T-helper 17 cell (primary cell): ENCODE measurements around the gene KMT2E. TPM values are rescaled to one million over a fixed set of nuclear protein-coding genes. Genes with fewer than 3 reads are reported as not detected.

Experiments used
- ATAC-seq: fragments of 150-1000 bp; cut with Tn5 transposase; 2 replicates; pipeline ENCODE4 v1.10.0; 2021; ENCODE audit warnings: mild to moderate bottlenecking, moderate library complexity
- DNase-seq, 3 donors: peaks; one replicate each; pipeline versions ENCODE4 v3.0.0 to v3.0.0-alpha.2; 2020 to 2021
- H3K9me3 ChIP-seq: one replicate; pipeline ENCODE4 v1.7.0; 2013; ENCODE audit warnings: low read length, mild to moderate bottlenecking; ENCODE audit not compliant: control insufficient read depth, poor library complexity, severe bottlenecking
- H3K27ac Mint-ChIP-seq: one replicate; pipeline ENCODE4 v1.8.0; 2022; ENCODE audit warnings: mild to moderate bottlenecking, moderate library complexity, mixed read lengths
- H3K27me3 Mint-ChIP-seq: one replicate; pipeline ENCODE4 v1.8.0; 2022; ENCODE audit warnings: mixed read lengths
- H3K36me3 Mint-ChIP-seq: one replicate; pipeline ENCODE4 v1.8.0; 2022; ENCODE audit warnings: low read depth, mixed read lengths
- H3K4me1 Mint-ChIP-seq: one replicate; pipeline ENCODE4 v1.8.0; 2022; ENCODE audit warnings: mild to moderate bottlenecking, mixed read lengths
- H3K4me3 Mint-ChIP-seq: one replicate; pipeline ENCODE4 v1.8.0; 2022; ENCODE audit warnings: mild to moderate bottlenecking, moderate library complexity, mixed read lengths
- total RNA-seq, 4 donors: library from RNA in 2 of 4; stranded (reverse) in 2 of 4; gene quantifications; one replicate each; pipeline ENCODE4 v1.2.3 and lab custom pipeline; 2022 to 2026

KMT2E gene
- total RNA-seq, 2 donors from 2014 or later = 285 to 301 TPM

DNA sequence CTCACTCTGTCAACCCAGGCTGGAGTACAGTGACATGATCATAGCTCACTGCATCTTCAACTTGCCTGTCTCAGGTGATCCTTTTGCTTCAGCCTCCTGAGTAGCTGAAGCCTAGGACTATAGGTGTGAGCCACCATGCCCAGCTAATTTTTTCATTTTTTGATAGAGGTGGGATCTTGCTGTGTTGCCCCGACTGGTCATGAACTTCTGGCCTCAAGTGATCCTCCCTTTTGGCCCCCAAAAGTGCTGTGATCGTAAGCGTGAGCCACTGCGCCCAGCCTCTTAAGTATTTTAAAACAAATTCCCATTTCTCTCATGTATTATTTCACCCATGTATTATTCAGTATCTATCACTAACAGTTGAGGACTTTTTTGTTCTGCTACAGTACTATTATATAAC, 43.5 kb downstream of the KMT2E start:
- Mint-ChIP-seq H3K4me3 (peak overlapping the region; percentile 31), H3K27me3 (no peaks in the 10 kb centered on the region), H3K4me1 (peaks cover 44% of the 10 kb centered on the region), H3K27ac (peak overlapping the region; percentile 93), H3K36me3 (no peaks in the 10 kb centered on the region)
- no peak for DNase-seq
- no peaks in the 10 kb centered on the region for H3K9me3 ChIP-seq
- ATAC-seq = no peak

- H3K27ac Mint-ChIP-seq = peak overlapping the region; percentile 75
- H3K4me1 Mint-ChIP-seq = peaks cover 42% of the 10 kb centered on the region
- ATAC-seq (peak; percentile 15), DNase-seq (no peak)
- peaks cover 3% of the 10 kb centered on the region for H3K36me3 Mint-ChIP-seq
- no peak overlapping the region for H3K4me3 Mint-ChIP-seq
- H3K9me3 ChIP-seq = no peaks in the 10 kb centered on the region
- H3K27me3 Mint-ChIP-seq = no peaks in the 10 kb centered on the region
Observed at GRCh38 chr7:105060437-105060836, 46.4 kb downstream of the KMT2E start.

GRCh38 chr7:105060923-105061322, 46.9 kb downstream of the KMT2E start:
- H3K9me3 ChIP-seq = no peaks in the 10 kb centered on the region
- ATAC-seq (no peak), DNase-seq (no peak)
- Mint-ChIP-seq H3K27me3 (no peaks in the 10 kb centered on the region), H3K27ac (peak overlapping the region; percentile 75), H3K4me3 (no peak overlapping the region), H3K4me1 (peaks cover 39% of the 10 kb centered on the region), H3K36me3 (peaks cover 3% of the 10 kb centered on the region)

GRCh38 chr7:105065104-105065503, 51.1 kb downstream of the KMT2E start:
- Mint-ChIP-seq H3K27me3 (no peaks in the 10 kb centered on the region), H3K27ac (peak overlapping the region; percentile 90), H3K36me3 (peaks cover 6% of the 10 kb centered on the region), H3K4me3 (no peak overlapping the region), H3K4me1 (peaks cover 29% of the 10 kb centered on the region)
- ATAC-seq (no peak), DNase-seq (no peak)
- no peaks in the 10 kb centered on the region for H3K9me3 ChIP-seq

GRCh38 chr7:105067691-105068090, 53.7 kb downstream of the KMT2E start:
- no peak overlapping the region for H3K4me3 Mint-ChIP-seq
- peak overlapping the region; percentile 80 for H3K27ac Mint-ChIP-seq
- H3K9me3 ChIP-seq = no peaks in the 10 kb centered on the region
- H3K27me3 Mint-ChIP-seq = no peaks in the 10 kb centered on the region
- peak; percentile 18 for ATAC-seq
- no peak for DNase-seq
- H3K36me3 Mint-ChIP-seq = peaks cover 6% of the 10 kb centered on the region
- H3K4me1 Mint-ChIP-seq = peaks cover 21% of the 10 kb centered on the region

- ATAC-seq (no peak), DNase-seq (no peak)
- peak overlapping the region; percentile 80 for H3K27ac Mint-ChIP-seq
- H3K36me3 Mint-ChIP-seq = peaks cover 6% of the 10 kb centered on the region
- no peaks in the 10 kb centered on the region for H3K9me3 ChIP-seq
- no peak overlapping the region for H3K4me3 Mint-ChIP-seq
- no peaks in the 10 kb centered on the region for H3K27me3 Mint-ChIP-seq
- peaks cover 17% of the 10 kb centered on the region for H3K4me1 Mint-ChIP-seq
Observed at GRCh38 chr7:105068886-105069285, 54.9 kb downstream of the KMT2E start.

DNA sequence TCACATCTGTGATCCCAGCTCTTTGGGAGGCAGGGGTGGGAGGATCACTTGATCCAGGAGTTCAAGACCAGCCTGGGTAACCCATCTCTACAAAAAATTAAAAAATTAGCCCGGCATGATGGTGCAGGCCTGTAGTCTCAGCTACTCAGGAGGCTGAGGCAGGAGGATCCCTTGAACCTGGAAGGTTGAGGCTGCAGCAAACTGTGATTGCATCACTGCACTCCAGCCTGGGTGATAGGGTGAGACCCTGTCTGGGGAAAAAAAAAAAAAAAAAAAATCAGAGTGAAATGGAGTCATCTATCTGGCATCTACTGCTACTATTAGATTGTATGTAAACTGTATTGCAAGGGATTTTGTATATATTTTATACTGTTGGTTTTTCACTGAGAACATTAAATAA, 59.1 kb downstream of the KMT2E start:
- no peak overlapping the region for H3K4me3 Mint-ChIP-seq

GRCh38 chr7:105079348-105079747, 65.3 kb downstream of the KMT2E start:
- no peak overlapping the region for H3K4me3 Mint-ChIP-seq

More for the DNA sequence above, 59.1 kb downstream of the KMT2E start:
- H3K27me3 Mint-ChIP-seq = no peaks in the 10 kb centered on the region
- no peak for ATAC-seq
- no peaks in the 10 kb centered on the region for H3K9me3 ChIP-seq
- peak overlapping the region; percentile 79 for H3K27ac Mint-ChIP-seq
- H3K4me1 Mint-ChIP-seq = peaks cover 18% of the 10 kb centered on the region
- peaks cover 12% of the 10 kb centered on the region for H3K36me3 Mint-ChIP-seq
- no peak for DNase-seq

GRCh38 chr7:105084581-105084980, 70.6 kb downstream of the KMT2E start:
- ATAC-seq = peak; percentile 15
- H3K27ac Mint-ChIP-seq = peak overlapping the region; percentile 87
- no peaks in the 10 kb centered on the region for H3K27me3 Mint-ChIP-seq

More at GRCh38 chr7:105079348-105079747, 65.3 kb downstream of the KMT2E start:
- no peak for DNase-seq
- ATAC-seq = no peak
- Mint-ChIP-seq H3K27me3 (no peaks in the 10 kb centered on the region), H3K36me3 (peaks cover 12% of the 10 kb centered on the region), H3K4me1 (peaks cover 18% of the 10 kb centered on the region), H3K27ac (peak overlapping the region; percentile 84)
- no peaks in the 10 kb centered on the region for H3K9me3 ChIP-seq

DNA sequence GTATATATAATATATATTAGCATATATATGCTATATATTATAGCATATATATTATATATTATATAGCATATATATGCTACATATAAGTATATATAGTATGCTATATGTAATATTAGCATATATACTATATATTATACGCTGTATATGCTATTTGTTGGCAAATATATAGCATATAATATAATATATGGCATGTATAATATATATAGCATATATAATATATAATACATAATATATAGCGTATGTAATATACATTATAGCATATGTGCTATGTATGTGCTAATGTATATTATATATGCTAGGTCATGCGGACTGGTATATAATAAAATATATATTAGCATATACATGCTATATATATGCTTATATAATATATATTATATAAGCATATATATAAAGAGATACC, 72.8 kb downstream of the KMT2E start:
- H3K27me3 Mint-ChIP-seq = no peaks in the 10 kb centered on the region
- no peak overlapping the region for H3K27ac Mint-ChIP-seq
- peaks cover 9% of the 10 kb centered on the region for H3K36me3 Mint-ChIP-seq
- no peak overlapping the region for H3K4me3 Mint-ChIP-seq
- peaks cover 23% of the 10 kb centered on the region for H3K4me1 Mint-ChIP-seq
- no peak for ATAC-seq
- H3K9me3 ChIP-seq = no peaks in the 10 kb centered on the region
- no peak for DNase-seq

More at GRCh38 chr7:105084581-105084980, 70.6 kb downstream of the KMT2E start:
- no peaks in the 10 kb centered on the region for H3K9me3 ChIP-seq
- H3K4me1 Mint-ChIP-seq = peaks cover 23% of the 10 kb centered on the region
- DNase-seq = no peak
- H3K36me3 Mint-ChIP-seq = peaks cover 7% of the 10 kb centered on the region
- H3K4me3 Mint-ChIP-seq = peak overlapping the region; percentile 25

- Mint-ChIP-seq H3K4me1 (peaks cover 21% of the 10 kb centered on the region), H3K4me3 (peak overlapping the region; percentile 39), H3K27me3 (no peaks in the 10 kb centered on the region), H3K27ac (peak overlapping the region; percentile 75), H3K36me3 (peaks cover 2% of the 10 kb centered on the region)
- DNase-seq (no peak), ATAC-seq (no peak)
- H3K9me3 ChIP-seq = no peaks in the 10 kb centered on the region
Observed at GRCh38 chr7:105087981-105088380, 74.0 kb downstream of the KMT2E start.

GRCh38 chr7:105088456-105088855, 74.5 kb downstream of the KMT2E start:
- H3K4me1 Mint-ChIP-seq = peaks cover 18% of the 10 kb centered on the region

DNA sequence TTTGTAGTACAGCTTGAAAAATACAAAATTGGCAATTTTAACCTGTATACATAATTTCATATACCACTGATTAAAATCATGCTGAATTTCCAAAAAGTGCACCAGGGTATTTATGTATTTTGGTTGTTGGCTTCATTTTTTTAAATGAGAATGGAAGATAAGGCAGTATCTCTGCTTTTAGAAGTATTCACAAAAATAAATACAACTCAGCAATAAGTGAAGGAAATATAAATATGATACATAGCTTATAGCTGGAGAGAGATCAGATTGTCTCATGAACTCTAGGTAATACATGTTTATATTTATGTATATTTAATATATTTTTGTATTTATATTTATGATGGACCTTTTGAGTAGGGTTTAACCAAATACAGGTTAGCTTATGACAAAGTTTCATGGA, 81.0 kb downstream of the KMT2E start:
- H3K27me3 Mint-ChIP-seq = no peaks in the 10 kb centered on the region
- peaks cover 3% of the 10 kb centered on the region for H3K36me3 Mint-ChIP-seq
- H3K9me3 ChIP-seq = no peaks in the 10 kb centered on the region
- ATAC-seq = no peak
- H3K4me3 Mint-ChIP-seq = no peak overlapping the region
- peak overlapping the region; percentile 84 for H3K27ac Mint-ChIP-seq
- DNase-seq = no peak
- peaks cover 20% of the 10 kb centered on the region for H3K4me1 Mint-ChIP-seq

More at GRCh38 chr7:105088456-105088855, 74.5 kb downstream of the KMT2E start:
- no peaks in the 10 kb centered on the region for H3K27me3 Mint-ChIP-seq
- H3K9me3 ChIP-seq = no peaks in the 10 kb centered on the region
- peak overlapping the region; percentile 75 for H3K27ac Mint-ChIP-seq
- H3K4me3 Mint-ChIP-seq = no peak overlapping the region
- peaks cover 2% of the 10 kb centered on the region for H3K36me3 Mint-ChIP-seq
- ATAC-seq (no peak), DNase-seq (no peak)

DNA sequence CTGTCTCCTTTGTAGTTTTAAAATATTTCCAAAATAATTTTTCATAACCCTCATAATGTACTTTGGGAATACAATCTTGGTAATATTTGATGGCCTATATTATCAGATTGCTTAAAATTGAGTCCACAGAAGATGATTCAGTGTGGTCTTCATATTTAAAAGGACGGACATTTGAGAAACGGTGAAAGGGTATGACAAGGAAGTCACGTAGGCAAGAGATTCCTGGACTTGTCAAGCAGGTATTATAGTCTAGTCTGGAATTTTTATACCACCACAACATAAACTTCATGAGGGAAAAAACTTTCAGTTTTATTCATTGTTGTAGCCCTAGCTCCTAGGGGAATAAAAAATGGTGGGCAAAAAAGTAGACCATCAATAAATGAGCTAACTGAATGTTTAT, 82.3 kb downstream of the KMT2E start:
- H3K27me3 Mint-ChIP-seq = no peaks in the 10 kb centered on the region
- DNase-seq (no peak), ATAC-seq (no peak)
- no peaks in the 10 kb centered on the region for H3K9me3 ChIP-seq
- H3K27ac Mint-ChIP-seq = peak overlapping the region; percentile 84
- peaks cover 2% of the 10 kb centered on the region for H3K36me3 Mint-ChIP-seq
- H3K4me1 Mint-ChIP-seq = peaks cover 24% of the 10 kb centered on the region
- no peak overlapping the region for H3K4me3 Mint-ChIP-seq
